Skeletal muscle satellite cell (primary cell): ENCODE results near the gene MAGI2.

Experiments
- H3K27me3 ChIP-seq: 2 replicates; pipeline ENCODE4 v1.7.0; 2013; ENCODE audit warnings: low read length; ENCODE audit not compliant: control insufficient read depth, insufficient read depth
- H3K36me3 ChIP-seq: 2 replicates; pipeline ENCODE4 v1.7.0; 2013; ENCODE audit warnings: mild to moderate bottlenecking, control low read depth, low read length; ENCODE audit not compliant: insufficient read depth
- H3K4me1 ChIP-seq: 2 replicates; pipeline ENCODE4 v1.7.0; 2013; ENCODE audit warnings: low read length; ENCODE audit not compliant: control insufficient read depth, insufficient read depth
- H3K4me2 ChIP-seq: 2 replicates; pipeline ENCODE4 v1.7.0; 2013; ENCODE audit warnings: mild to moderate bottlenecking, low read length
- H3K4me3 ChIP-seq: 2 replicates; pipeline ENCODE4 v1.7.0; 2013; ENCODE audit warnings: low read length
- H3K9ac ChIP-seq: 2 replicates; pipeline ENCODE4 v1.7.0; 2013; ENCODE audit warnings: mild to moderate bottlenecking, low read depth, low read length, moderate library complexity
- H3K9me3 ChIP-seq: replicated peaks from 2 replicates; pipeline ENCODE4 v1.7.0; 2013; ENCODE audit warnings: mild to moderate bottlenecking, control low read depth, low read length

MAGI2 gene

GRCh38 chr7:78571292-78571691, 882.2 kb downstream of the MAGI2 start:
- Histone ChIP-seq H3K9me3 (no peaks in the 10 kb centered on the region), H3K4me1 (no peaks in the 10 kb centered on the region), H3K4me3 (no peak overlapping the region), H3K4me2 (no peak overlapping the region), H3K36me3 (no peaks in the 10 kb centered on the region), H3K9ac (no peak overlapping the region), H3K27me3 (no peaks in the 10 kb centered on the region)

GRCh38 chr7:78568690-78569089, 884.8 kb downstream of the MAGI2 start:
- Histone ChIP-seq H3K9ac (no peak overlapping the region), H3K9me3 (no peaks in the 10 kb centered on the region), H3K4me2 (no peak overlapping the region), H3K4me1 (no peaks in the 10 kb centered on the region), H3K4me3 (no peak overlapping the region), H3K36me3 (no peaks in the 10 kb centered on the region), H3K27me3 (no peaks in the 10 kb centered on the region)

- Histone ChIP-seq H3K27me3 (no peaks in the 10 kb centered on the region), H3K9ac (no peak overlapping the region), H3K4me2 (no peak overlapping the region), H3K4me3 (no peak overlapping the region), H3K36me3 (no peaks in the 10 kb centered on the region), H3K9me3 (no peaks in the 10 kb centered on the region), H3K4me1 (no peaks in the 10 kb centered on the region)
Measured at GRCh38 chr7:78567836-78568235, 885.6 kb downstream of the MAGI2 start.

- Histone ChIP-seq H3K9ac (no peak overlapping the region), H3K36me3 (no peaks in the 10 kb centered on the region), H3K4me2 (no peak overlapping the region), H3K9me3 (no peaks in the 10 kb centered on the region), H3K4me3 (no peak overlapping the region), H3K4me1 (no peaks in the 10 kb centered on the region), H3K27me3 (no peaks in the 10 kb centered on the region)
Measured at GRCh38 chr7:78565784-78566183, 887.7 kb downstream of the MAGI2 start.

GRCh38 chr7:78563191-78563590, 890.3 kb downstream of the MAGI2 start:
- Histone ChIP-seq H3K36me3 (no peaks in the 10 kb centered on the region), H3K9me3 (no peaks in the 10 kb centered on the region), H3K4me1 (no peaks in the 10 kb centered on the region), H3K4me2 (no peak overlapping the region), H3K27me3 (no peaks in the 10 kb centered on the region), H3K9ac (no peak overlapping the region), H3K4me3 (no peak overlapping the region)

- Histone ChIP-seq H3K9ac (no peak overlapping the region), H3K9me3 (no peaks in the 10 kb centered on the region), H3K4me2 (no peak overlapping the region), H3K27me3 (no peaks in the 10 kb centered on the region), H3K4me3 (no peak overlapping the region), H3K4me1 (no peaks in the 10 kb centered on the region), H3K36me3 (no peaks in the 10 kb centered on the region)
Measured at GRCh38 chr7:78562191-78562590, 891.3 kb downstream of the MAGI2 start.

- H3K9ac ChIP-seq, result no peak overlapping the region
- H3K9me3 ChIP-seq, result no peaks in the 10 kb centered on the region
- no peak overlapping the region for H3K4me2 ChIP-seq
- no peak overlapping the region for H3K4me3 ChIP-seq
- no peaks in the 10 kb centered on the region for H3K27me3 ChIP-seq
- no peaks in the 10 kb centered on the region for H3K4me1 ChIP-seq
- no peaks in the 10 kb centered on the region for H3K36me3 ChIP-seq
Measured at GRCh38 chr7:78558566-78558965, 894.9 kb downstream of the MAGI2 start.

- Histone ChIP-seq H3K4me3 (no peak overlapping the region), H3K4me1 (no peaks in the 10 kb centered on the region), H3K27me3 (no peaks in the 10 kb centered on the region), H3K9me3 (no peaks in the 10 kb centered on the region), H3K36me3 (no peaks in the 10 kb centered on the region), H3K4me2 (no peak overlapping the region), H3K9ac (no peak overlapping the region)
Measured at GRCh38 chr7:78543976-78544375, 909.5 kb downstream of the MAGI2 start.

GRCh38 chr7:78542981-78543380, 910.5 kb downstream of the MAGI2 start:
- no peaks in the 10 kb centered on the region for H3K36me3 ChIP-seq
- H3K4me1 ChIP-seq, result no peaks in the 10 kb centered on the region

GRCh38 chr7:78542541-78542940, 910.9 kb downstream of the MAGI2 start:
- H3K9me3 ChIP-seq, result no peaks in the 10 kb centered on the region
- H3K36me3 ChIP-seq, result no peaks in the 10 kb centered on the region
- no peak overlapping the region for H3K4me2 ChIP-seq
- H3K4me3 ChIP-seq, result no peak overlapping the region
- no peaks in the 10 kb centered on the region for H3K27me3 ChIP-seq
- H3K9ac ChIP-seq, result no peak overlapping the region
- no peaks in the 10 kb centered on the region for H3K4me1 ChIP-seq

More at GRCh38 chr7:78542981-78543380, 910.5 kb downstream of the MAGI2 start:
- Histone ChIP-seq H3K9me3 (no peaks in the 10 kb centered on the region), H3K4me2 (no peak overlapping the region), H3K27me3 (no peaks in the 10 kb centered on the region), H3K9ac (no peak overlapping the region), H3K4me3 (no peak overlapping the region)

- Histone ChIP-seq H3K9ac (no peak overlapping the region), H3K36me3 (no peaks in the 10 kb centered on the region), H3K9me3 (no peaks in the 10 kb centered on the region), H3K4me3 (no peak overlapping the region), H3K4me2 (no peak overlapping the region), H3K27me3 (no peaks in the 10 kb centered on the region), H3K4me1 (no peaks in the 10 kb centered on the region)
Measured at GRCh38 chr7:78539825-78540224, 913.6 kb downstream of the MAGI2 start.

- H3K27me3 ChIP-seq, result no peaks in the 10 kb centered on the region
- peaks cover 2% of the 10 kb centered on the region for H3K4me1 ChIP-seq
- H3K4me2 ChIP-seq, result no peak overlapping the region
- no peak overlapping the region for H3K4me3 ChIP-seq
- no peaks in the 10 kb centered on the region for H3K9me3 ChIP-seq
- H3K36me3 ChIP-seq, result no peaks in the 10 kb centered on the region
- H3K9ac ChIP-seq, result no peak overlapping the region
Measured at GRCh38 chr7:78535655-78536054, 917.8 kb downstream of the MAGI2 start.
